Fibroblast of peridontal ligament (primary cell): ENCODE data around the gene CDSN.
"Not testable (repeated sequence)": the region's sequence is repeated elsewhere in the genome, so short reads cannot be mapped to it uniquely, and the experiment has no call there.

ENCODE experiments used
- DNase-seq: peaks from one replicate; pipeline ENCODE4 v3.0.0-alpha.2; 2010; ENCODE audit errors: extremely low read depth

CDSN gene

DNA sequence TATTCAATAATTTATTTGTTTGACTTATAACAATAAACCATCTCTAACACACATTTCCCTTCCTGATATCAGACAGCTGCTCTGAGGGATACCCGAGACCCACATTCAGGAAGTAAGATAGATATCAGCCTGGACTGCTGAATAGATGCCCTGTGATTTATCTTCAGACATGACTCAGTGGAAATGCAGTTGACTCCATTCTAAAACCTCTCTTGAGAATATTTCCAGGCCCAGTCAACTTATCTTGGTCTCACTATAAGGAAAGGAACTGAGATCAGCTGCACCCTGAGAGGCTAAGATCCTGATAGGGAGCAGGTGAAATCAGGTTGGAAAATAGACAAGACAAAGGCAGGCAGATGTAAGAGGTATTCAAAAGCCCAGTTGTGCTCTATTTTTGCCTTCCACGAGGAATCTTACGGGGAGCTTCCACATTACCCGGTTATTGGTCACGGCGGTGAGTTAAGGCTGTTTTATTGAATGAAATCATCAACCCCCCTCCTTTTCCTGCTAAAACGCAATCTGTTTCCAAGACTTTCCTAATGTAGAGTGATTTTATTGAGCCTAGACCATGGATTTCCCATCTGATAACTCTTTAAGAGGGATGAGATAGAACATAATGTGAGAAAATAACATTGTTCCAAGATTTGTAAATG is 33.3 kb downstream of the CDSN start:
- peak; percentile 47 for DNase-seq

DNA sequence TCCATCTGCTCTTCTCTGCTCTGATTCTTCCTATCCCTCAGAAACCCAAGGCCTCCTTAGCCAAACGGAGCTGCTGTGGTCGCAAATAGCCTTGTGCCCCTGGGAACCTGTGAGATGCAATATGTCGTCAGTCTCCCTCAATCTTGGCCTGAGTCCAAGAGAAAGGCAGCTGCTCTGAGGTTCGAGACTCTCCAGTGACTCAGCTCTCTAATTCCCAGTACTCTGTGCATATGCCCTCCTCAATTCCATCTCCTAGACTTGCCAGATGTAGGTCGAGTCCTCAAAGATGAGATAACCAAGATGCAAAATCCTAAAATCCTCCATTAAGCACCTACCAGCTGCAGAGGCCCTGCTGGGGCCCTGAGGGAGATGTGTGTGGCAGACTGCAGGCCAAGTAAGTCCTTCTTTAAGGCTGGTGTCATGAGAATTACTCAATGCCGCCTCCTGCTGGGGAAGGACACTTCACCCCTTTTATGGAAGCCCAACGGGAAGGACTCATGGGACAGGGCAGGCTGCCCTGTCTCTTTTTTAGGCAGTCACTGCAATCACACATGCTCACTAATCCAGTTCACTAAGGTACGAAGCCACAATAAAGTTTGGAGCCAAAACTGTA is 36.4 kb downstream of the CDSN start:
- DNase-seq, result peak; percentile 91

DNA sequence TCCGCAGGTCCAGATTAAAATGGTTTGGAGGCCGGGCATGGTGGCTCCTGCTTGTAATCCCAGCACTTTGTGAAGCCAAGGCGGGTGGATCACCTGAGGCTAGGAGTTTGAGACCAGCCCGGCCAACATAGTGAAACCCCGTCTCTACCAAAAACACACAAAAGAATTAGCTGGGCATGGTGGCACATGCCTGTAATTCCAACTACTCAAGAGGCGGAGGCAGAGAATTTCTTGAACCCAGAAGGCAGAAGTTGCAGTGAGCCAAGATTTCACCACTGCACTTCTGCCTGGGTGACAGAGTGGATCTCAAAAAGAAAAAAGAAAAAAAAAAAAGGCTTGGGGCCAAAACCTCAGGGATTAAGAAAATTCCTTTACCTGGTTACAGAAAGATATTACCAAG is 38.4 kb downstream of the CDSN start:
- no peak for DNase-seq

DNA sequence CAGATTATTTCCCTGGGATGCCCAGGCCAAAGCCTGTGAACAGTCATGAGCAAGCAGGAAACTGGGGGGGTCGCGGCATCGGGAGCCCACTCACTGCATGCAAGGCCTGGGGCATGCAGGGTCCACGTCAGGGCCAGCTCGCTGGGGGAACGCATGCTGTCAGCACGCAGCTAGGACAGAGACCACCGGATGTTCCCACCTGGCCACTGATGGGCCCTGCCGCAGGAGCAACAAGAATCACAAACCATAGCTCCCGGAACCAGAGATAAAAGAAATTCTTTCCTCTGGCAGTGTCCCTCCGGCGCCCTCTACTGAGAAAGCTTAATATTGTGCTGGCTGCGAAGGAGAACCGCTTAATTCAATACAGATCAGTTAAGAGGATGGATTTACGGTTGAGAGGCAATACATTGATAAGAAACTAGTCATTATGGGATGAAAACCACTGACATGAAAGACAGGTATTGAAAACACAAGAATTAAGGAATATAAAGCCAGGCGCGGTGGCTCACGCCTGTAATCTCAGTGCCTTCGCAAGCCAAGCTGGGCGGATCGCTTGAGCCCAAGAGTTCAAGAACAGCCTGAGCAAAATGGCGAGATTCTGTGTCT is 40.5 kb downstream of the CDSN start:
- peak; percentile 76 for DNase-seq

DNA sequence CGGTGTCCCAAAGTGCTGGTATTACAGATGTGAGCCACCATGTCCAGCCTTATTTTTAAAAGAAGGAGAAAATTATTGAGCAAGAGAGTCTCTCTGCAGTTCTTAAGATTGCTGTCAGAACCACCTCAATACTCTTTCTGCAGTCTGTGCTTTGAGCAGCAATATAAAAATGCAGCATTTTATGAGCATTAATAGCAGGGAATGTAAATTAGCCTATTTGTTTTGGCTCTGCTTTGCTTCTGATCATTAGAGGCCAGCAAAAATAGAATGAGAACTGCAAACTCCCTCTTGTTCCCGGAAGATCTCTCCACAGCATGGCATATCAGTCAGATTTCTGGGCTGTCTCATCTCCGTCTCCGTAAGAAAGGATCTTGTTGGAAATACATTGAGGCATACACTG is 43.6 kb downstream of the CDSN start:
- DNase-seq, result no peak

DNA sequence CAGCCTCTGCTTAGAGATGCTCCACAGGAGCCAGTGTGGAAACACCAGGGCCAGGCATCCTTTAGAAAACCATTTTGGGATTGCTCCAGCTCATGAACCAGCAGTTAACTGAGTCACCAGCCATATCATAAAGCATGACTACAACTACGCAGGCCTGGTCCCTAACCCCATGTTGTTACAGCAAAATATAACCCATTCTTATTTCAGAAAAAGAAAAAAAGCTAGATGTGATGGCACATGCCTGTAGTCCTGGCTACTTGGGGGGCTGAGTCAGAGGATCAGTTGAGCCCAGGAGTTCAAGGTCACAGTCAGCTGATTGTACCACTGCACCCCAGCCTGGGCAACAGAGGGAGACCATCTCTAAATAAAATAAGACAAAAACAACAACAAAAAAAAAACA is 44.7 kb downstream of the CDSN start:
- peak; percentile 61 for DNase-seq

DNA sequence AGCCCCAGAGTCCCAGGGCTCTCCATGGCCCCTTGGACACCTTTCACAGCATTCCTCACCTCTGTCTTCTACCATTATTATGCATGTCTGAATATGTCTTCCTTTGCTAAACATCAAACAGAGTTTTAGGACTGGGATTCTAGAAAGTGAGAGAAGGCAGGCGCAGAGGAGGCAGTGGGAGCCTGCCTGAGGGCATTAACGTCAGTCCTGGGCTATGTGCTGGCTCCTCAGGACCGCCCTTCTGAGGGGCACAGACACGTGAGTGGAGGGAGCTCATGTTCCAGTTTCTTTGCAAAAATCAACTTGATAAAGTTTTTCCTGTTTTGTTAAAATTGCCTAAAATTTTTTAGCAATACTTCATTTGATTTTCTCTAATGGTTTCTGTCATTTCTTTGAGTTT is 45.8 kb downstream of the CDSN start:
- DNase-seq, result no peak

DNA sequence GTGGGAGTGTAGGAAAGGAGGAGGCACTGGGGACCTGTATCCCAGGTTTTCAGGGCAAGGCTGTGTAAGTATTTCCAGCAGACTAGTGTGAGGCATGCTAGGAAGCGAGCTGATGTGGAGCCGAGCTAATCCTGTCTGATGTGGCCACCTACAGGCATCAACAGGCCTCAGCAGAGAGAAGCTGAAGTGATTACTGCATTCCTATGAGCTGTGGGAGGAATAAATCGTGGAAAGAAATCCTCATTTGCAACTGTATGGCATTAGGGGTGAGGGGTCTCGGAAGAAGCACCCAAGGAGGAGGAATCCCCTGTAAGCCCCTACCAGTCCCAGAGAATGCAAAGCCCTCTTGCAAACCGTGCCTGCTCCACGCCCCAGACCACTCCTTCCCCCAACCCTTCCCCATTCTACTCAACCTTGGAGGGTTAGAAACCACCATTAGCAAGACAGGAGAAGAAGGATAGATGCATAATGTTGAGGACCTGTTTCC is 49.5 kb downstream of the CDSN start:
- DNase-seq, result peak; percentile 87

DNA sequence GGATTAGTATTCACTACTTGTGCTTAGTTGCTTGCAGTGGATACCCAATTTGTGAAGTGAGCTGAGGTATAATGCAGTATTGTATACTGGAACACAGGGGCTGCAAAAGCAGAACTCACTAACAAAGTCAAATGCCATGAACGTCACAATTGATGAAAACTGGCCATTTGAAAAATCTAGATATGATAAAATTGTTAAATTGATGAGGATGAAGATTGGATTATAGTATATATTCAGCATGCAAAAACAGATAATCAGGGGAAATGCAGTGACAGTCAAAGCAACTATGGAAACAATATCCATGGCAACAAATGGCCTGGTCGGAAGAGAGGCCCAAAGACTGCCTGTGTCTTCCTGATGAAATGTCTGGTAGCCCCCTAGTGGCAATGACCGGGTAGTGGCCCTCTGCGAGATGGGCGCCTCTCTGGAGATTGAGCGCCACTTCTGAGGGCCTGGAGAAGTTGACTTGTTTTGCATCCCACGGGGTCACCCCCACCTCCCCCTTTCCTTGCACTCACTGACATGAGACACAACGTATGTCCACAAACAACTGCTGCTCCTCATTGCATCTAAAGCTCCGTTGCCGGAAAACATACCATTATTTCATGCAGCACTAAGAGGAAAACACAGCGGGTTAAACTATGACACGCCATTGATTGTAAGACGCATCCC is 51.4 kb downstream of the CDSN start:
- DNase-seq, result peak; percentile 86

DNA sequence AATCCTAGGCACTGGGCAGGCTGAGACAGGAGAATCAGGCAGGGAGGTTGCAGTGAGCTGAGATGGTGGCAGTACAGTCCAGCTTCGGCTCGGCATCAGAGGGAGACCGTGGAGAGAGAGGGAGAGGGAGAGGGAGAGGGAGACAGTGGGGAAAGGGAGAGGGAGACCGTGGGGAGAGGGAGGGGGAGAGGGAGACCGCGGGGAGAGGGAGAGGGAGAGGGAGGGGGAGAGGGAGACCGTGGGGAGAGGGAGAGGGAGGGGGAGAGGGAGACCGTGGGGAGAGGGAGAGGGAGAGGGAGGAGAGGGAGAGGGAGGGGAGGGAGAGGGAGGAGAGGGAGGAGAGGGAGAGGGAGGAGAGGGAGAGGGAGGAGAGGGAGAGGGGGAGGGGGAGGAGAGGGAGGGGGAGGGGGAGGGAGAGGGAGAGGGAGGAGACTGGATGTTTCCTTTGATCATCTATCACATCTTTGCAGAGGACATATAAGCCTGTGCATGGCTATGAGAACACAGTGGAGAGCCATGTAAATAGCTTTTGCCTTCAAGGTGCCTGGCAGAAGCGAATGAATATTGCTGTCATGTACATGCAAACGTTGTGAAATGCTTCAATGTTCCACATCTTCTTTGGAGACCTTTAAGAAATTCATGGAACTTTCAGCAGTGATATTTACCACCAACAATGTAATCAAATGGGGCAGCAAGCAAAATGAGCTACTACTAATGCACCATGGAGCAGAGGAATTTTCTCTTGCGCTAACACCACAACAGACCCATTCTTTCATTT is 52.2 kb downstream of the CDSN start:
- not testable (repeated sequence) for DNase-seq

DNA sequence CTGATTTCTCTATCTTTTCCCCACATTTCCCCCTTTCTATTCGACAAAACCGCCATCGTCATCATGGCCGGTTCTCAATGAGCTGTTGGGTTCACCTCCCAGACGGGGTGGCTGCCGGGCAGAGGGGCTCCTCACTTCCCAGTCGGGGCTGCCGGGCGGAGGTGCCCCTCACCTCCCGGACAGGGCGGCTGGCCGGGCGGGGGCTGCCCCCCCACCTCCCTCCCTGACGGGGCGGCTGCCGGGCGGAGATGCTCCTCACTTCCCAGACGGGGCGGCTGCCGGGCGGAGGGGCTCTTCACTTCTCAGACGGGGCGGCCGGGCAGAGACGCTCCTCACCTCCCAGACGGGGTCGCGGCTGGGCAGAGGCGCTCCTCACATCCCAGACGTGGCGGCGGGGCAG is 53.2 kb downstream of the CDSN start:
- not testable (repeated sequence) for DNase-seq

DNA sequence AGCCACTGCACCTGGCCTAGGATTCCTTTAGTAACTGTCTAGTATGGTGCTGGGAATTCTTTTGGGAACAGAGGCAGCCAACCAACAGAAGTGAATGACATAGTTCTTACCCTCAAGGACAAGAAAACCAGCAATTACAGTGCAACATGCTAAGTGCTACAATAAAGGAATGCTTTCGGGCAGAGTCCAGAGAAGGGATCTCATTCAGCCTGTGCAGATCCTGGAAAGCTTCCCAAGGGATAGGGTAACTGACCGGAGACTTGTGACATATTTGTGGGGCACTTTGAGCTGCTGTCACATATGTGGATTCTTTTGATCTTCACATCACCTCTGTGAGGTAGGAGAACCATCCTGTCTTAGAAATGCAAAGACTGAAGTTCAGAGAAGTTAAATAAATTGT is 54.7 kb downstream of the CDSN start:
- no peak for DNase-seq
